ENCODE results near the gene LONP1. TPM values are rescaled to one million over a fixed set of nuclear protein-coding genes. Genes with fewer than 3 reads are reported as not detected.

LONP1 gene
- polyA plus RNA-seq, 1 experiment = 77.4 TPM

DNA sequence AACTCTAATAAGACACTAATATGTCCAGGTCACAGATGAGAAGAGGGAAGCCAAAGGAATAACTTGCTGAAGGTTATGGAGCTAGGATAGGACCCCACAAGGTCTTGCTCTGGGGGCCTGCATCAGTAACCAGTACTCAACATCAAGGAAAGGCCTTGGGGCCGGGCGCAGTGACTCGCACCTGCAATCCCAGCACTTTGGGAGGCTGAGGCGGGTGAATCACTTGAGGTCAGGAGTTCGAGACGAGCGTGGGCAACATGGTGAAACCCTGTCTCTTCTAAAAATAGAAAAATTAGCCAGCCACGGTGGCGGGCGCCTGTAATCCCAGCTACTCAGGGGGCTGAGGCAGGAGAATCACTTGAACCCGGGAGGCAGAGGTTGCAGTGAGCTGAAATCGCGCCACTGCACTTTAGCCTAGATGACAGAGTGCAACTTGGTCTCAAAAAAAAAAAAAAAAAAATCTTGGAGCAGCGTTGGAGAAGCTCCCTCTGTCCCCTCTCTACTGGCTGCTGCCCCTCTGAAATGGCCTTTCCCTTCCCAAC lies 1.8 kb downstream of the LONP1 start:
- POLR2A ChIA-PET = interaction anchor here (0.6 kb wide), 1 partner anchor 24 kb away, joined by 3 read pairs; no protein-coding TSS in a partner anchor
- no peak for TF ChIP-seq CTCF (IDR thresholded peaks at IDR 0.05; ENCODE audit: insufficient read depth, low read depth, low read length)

DNA sequence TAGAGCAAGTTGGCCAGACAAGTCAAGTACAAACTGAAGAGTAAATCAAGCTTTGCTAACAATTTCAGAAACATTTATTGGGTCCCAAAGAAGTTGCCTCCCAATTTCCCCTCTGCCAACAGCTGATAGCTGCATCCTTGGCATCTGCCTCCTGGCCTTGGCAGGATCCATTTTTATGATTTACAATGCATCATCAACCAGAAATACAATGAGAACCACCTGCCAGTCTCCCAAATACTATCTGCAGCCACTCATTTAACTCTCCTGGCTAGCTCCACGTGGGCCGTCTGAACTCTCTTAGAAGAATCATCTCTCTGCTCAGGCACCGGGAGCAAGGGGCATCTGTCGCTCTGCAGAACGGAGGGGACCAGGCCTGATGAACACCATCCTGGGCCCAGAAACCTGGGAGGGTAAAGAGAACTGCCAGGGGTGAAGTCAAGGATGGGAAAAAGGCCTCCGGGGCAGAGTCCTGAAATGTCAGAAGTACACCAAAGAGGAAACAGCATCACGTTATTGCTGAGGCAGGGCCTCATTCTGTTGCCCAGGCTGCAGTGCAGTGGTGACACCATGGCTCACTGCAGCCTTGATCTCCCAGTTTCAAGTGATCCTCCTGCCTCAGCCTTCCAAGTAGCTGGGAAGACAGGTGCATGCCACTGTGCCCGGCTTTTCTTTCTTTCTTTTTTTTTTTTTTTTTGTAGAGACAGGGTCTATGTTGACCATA lies 2.6 kb downstream of the LONP1 start:
- CTCF ChIA-PET = interaction anchor here (0.9 to 2.9 kb wide), 2 partner anchors 27 to 30 kb away, joined by 4 to 11 read pairs; partner anchors contain the start of gene RPL36
- Histone ChIP-seq H3K36me3 (ENCODE audit: control insufficient read depth, insufficient read depth, low read length) (peaks cover 10% of the 10 kb centered on the region), H3K27me3 (ENCODE audit: control insufficient read depth, insufficient read depth, low read length) (no peaks in the 10 kb centered on the region), H3K4me3 (ENCODE audit: low read depth, low read length) (no peak overlapping the region)
- TF ChIP-seq CTCF (IDR thresholded peaks at IDR 0.05; ENCODE audit: insufficient read depth, low read depth, low read length) = no peak
- POLR2A ChIA-PET = interaction anchor here (0.6 kb wide), 1 partner anchor 24 kb away, joined by 3 read pairs; no protein-coding TSS in a partner anchor
- DNase-seq (ENCODE audit: low read depth) = no peak

More for the DNA sequence above, 1.8 kb downstream of the LONP1 start:
- no peak for DNase-seq (ENCODE audit: low read depth)
- Histone ChIP-seq H3K36me3 (ENCODE audit: control insufficient read depth, insufficient read depth, low read length) (peaks cover 4% of the 10 kb centered on the region), H3K27me3 (ENCODE audit: control insufficient read depth, insufficient read depth, low read length) (no peaks in the 10 kb centered on the region), H3K4me3 (ENCODE audit: low read depth, low read length) (peak overlapping the region; percentile 94)
- CTCF ChIA-PET = interaction anchor here (1.1 to 2.9 kb wide), 2 partner anchors 10 to 28 kb away, joined by 3 to 11 read pairs; partner anchors contain the start of gene RPL36

GRCh38 chr19:5714816-5715215 lies 5.1 kb downstream of the LONP1 start:
- no peak overlapping the region for H3K4me3 ChIP-seq (ENCODE audit: low read depth, low read length)
- CTCF ChIA-PET = interaction anchor here (1.5 kb wide), 1 partner anchor 79 kb away, joined by 4 read pairs; no protein-coding TSS in a partner anchor
- peaks cover 27% of the 10 kb centered on the region for H3K36me3 ChIP-seq (ENCODE audit: control insufficient read depth, insufficient read depth, low read length)
- DNase-seq (ENCODE audit: low read depth) = no peak
- TF ChIP-seq CTCF (IDR thresholded peaks at IDR 0.05; ENCODE audit: insufficient read depth, low read depth, low read length) = no peak
- H3K27me3 ChIP-seq (ENCODE audit: control insufficient read depth, insufficient read depth, low read length) = no peaks in the 10 kb centered on the region
- POLR2A ChIA-PET = no interaction called here

DNA sequence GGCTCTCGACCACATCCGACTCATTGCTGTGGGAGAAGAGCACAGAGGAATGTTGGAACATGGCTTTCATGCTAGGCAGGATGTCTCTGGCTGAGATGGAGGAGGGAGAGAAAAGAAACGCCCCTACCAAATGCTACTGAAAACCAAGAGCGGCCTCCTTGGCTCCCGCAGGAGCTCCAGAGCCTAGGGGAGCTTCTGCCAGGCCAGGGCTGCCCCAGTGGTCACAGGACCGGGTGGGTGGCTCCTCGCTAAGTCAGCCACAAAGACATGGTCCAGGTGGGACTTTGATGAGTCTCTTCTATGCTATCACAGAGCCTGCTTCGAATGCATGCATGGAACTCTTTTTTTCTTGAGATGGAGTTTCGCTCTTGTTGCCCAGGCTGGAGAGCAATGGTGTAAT lies 6.7 kb downstream of the LONP1 start:
- TF ChIP-seq CTCF (IDR thresholded peaks at IDR 0.05; ENCODE audit: insufficient read depth, low read depth, low read length) = no peak
- no peak for DNase-seq (ENCODE audit: low read depth)
- CTCF ChIA-PET = interaction anchor here (1.1 to 1.5 kb wide), 3 partner anchors 22 to 81 kb away, joined by 3 to 4 read pairs (median 4); no protein-coding TSS in a partner anchor
- H3K4me3 ChIP-seq (ENCODE audit: low read depth, low read length) = no peak overlapping the region
- POLR2A ChIA-PET = no interaction called here
- H3K36me3 ChIP-seq (ENCODE audit: control insufficient read depth, insufficient read depth, low read length) = peaks cover 30% of the 10 kb centered on the region
- no peaks in the 10 kb centered on the region for H3K27me3 ChIP-seq (ENCODE audit: control insufficient read depth, insufficient read depth, low read length)

- TF ChIP-seq CTCF (IDR thresholded peaks at IDR 0.05; ENCODE audit: insufficient read depth, low read depth, low read length) = no peak
- ChIA-PET POLR2A (no interaction called here), CTCF (interaction anchor here (1.2 to 1.6 kb wide), 3 partner anchors 9 to 25 kb away, joined by 3 to 5 read pairs (median 3); no protein-coding TSS in a partner anchor)
- no peak for DNase-seq (ENCODE audit: low read depth)
- Histone ChIP-seq H3K36me3 (ENCODE audit: control insufficient read depth, insufficient read depth, low read length) (peaks cover 41% of the 10 kb centered on the region), H3K27me3 (ENCODE audit: control insufficient read depth, insufficient read depth, low read length) (no peaks in the 10 kb centered on the region), H3K4me3 (ENCODE audit: low read depth, low read length) (no peak overlapping the region)
These were observed 8.2 kb downstream of the LONP1 start for GRCh38 chr19:5711713-5712161.

Measured in BJ (cell line).